Osteoblast (primary cell): Measurements from ENCODE around the gene MAP6. TPM values are rescaled to one million over a fixed set of nuclear protein-coding genes. Genes with fewer than 3 reads are reported as not detected.

Experiments used
- DNase-seq: peaks from one replicate; pipeline ENCODE4 v3.0.0; 2011; ENCODE audit warnings: low spot score, mixed read lengths; ENCODE audit not compliant: insufficient read length; ENCODE audit errors: missing footprints
- H2AFZ ChIP-seq: 2 replicates; pipeline ENCODE4 v1.6.0; 2011; ENCODE audit warnings: mild to moderate bottlenecking, low read length
- H3K27ac ChIP-seq: 2 replicates; pipeline ENCODE4 v1.5.1; 2011; ENCODE audit warnings: mild to moderate bottlenecking, low read depth, low read length, moderate library complexity
- H3K27me3 ChIP-seq: 2 replicates; pipeline ENCODE4 v1.6.0; 2012; ENCODE audit warnings: mild to moderate bottlenecking, control low read depth, inconsistent platforms, low read length, moderate library complexity; ENCODE audit not compliant: insufficient read depth
- H3K36me3 ChIP-seq: 2 replicates; pipeline ENCODE4 v1.5.1; 2011; ENCODE audit warnings: mild to moderate bottlenecking, low read length, control low read depth, moderate library complexity; ENCODE audit not compliant: insufficient read depth
- H3K4me1 ChIP-seq: 2 replicates; pipeline ENCODE4 v1.5.1; 2011; ENCODE audit warnings: mild to moderate bottlenecking, low read length, control low read depth, moderate library complexity; ENCODE audit not compliant: insufficient read depth
- H3K4me2 ChIP-seq: 2 replicates; pipeline ENCODE4 v1.6.0; 2011; ENCODE audit warnings: mild to moderate bottlenecking, low read length; ENCODE audit not compliant: insufficient read depth
- H3K4me3 ChIP-seq: fragments of 200-600 bp; sonication (generic); 3 replicates; pipeline ENCODE4 v1.5.1; 2012; ENCODE audit warnings: mild to moderate bottlenecking, low read length, inconsistent platforms; ENCODE audit not compliant: insufficient read depth
- H3K79me2 ChIP-seq: 2 replicates; pipeline ENCODE4 v1.6.0; 2012; ENCODE audit warnings: mild to moderate bottlenecking, low read length, control low read depth, inconsistent platforms; ENCODE audit not compliant: insufficient read depth
- H3K9me3 ChIP-seq: 2 replicates; pipeline ENCODE4 v1.5.1; 2011; ENCODE audit warnings: low read depth, low read length, control low read depth
- H4K20me1 ChIP-seq: 2 replicates; pipeline ENCODE4 v1.6.0; 2012; ENCODE audit warnings: mild to moderate bottlenecking, low read length, control low read depth; ENCODE audit not compliant: insufficient read depth
- total RNA-seq: library from RNA; depleted of rRNA; stranded (reverse); fragments of >200 nt; gene quantifications from 2 replicates; pipeline ENCODE4 v1.2.3, GENCODE V29; 2012
- TF ChIP-seq, protein P1 (sequence below): IDR thresholded peaks from 2 replicates; pipeline ENCODE4 v1.5.1; 2011; ENCODE audit warnings: mild to moderate bottlenecking, low read depth, low read length, moderate library complexity; ENCODE audit errors: extremely low read depth

MAP6 gene
- total RNA-seq, 1 donor = 0.72 TPM

DNA sequence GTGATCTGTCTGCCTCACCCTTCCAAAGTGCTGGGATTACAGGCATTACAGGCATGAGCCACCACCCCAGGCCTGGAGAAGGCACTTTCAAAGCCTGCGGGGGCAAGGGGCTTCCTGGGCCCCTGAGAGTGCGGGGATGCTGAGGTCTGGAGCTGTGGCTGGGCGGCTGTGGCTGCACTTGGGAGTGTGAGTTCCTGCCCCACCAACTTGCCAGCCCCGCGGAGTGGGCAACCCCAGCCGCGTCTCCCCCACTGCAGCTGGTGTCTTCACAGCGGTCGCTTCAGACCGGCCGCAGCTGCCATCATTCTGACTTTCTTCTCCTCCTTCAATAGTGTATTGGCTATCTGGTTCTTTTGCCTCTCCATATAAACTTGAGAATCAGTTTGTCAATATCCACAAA, 10.7 kb upstream of the MAP6 start:
- H4K20me1 ChIP-seq = no peaks in the 10 kb centered on the region
- no peak for DNase-seq
- H3K27me3 ChIP-seq = peaks cover 38% of the 10 kb centered on the region
- H3K27ac ChIP-seq = no peak overlapping the region
- H3K4me2 ChIP-seq = no peak overlapping the region
- no peaks in the 10 kb centered on the region for H3K36me3 ChIP-seq
- no peaks in the 10 kb centered on the region for H3K4me1 ChIP-seq
- H3K9me3 ChIP-seq = no peaks in the 10 kb centered on the region
- TF ChIP-seq, protein P1, sequence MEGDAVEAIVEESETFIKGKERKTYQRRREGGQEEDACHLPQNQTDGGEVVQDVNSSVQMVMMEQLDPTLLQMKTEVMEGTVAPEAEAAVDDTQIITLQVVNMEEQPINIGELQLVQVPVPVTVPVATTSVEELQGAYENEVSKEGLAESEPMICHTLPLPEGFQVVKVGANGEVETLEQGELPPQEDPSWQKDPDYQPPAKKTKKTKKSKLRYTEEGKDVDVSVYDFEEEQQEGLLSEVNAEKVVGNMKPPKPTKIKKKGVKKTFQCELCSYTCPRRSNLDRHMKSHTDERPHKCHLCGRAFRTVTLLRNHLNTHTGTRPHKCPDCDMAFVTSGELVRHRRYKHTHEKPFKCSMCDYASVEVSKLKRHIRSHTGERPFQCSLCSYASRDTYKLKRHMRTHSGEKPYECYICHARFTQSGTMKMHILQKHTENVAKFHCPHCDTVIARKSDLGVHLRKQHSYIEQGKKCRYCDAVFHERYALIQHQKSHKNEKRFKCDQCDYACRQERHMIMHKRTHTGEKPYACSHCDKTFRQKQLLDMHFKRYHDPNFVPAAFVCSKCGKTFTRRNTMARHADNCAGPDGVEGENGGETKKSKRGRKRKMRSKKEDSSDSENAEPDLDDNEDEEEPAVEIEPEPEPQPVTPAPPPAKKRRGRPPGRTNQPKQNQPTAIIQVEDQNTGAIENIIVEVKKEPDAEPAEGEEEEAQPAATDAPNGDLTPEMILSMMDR = no peak
- no peaks in the 10 kb centered on the region for H3K79me2 ChIP-seq
- H2AFZ ChIP-seq = no peak overlapping the region
- H3K4me3 ChIP-seq = no peak overlapping the region

DNA sequence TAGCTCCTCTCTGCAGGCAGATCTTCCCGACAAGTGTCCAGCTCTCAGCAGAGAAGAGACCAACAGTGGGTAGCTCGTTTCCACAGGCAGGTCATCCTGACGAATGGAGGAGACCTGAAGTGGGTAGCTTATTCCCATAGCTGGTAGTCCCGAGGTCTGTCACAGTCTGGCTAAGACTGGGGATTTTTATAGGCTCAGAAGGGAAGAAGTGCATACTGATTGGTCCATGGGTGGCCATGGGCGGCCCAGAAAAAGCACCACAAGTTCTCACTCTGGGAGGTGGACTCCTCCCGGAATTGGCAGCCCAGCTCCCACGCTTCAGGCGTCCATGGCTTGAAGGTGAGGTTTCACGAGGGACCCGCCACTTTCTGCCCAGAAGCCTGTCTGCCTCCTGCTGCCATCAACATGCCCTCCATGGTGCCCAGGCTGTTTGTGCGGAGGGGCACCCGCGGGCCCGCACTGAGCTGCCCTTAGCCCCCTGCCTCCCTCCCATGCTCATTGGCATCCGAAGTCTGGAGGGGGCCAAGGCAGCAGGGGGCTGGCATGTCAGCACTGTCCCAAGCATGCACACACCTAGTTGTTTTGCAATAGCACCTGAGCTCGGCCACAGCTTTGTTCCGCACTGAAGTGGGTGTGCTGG, 9.9 kb upstream of the MAP6 start:
- DNase-seq = no peak
- peaks cover 38% of the 10 kb centered on the region for H3K27me3 ChIP-seq

DNA sequence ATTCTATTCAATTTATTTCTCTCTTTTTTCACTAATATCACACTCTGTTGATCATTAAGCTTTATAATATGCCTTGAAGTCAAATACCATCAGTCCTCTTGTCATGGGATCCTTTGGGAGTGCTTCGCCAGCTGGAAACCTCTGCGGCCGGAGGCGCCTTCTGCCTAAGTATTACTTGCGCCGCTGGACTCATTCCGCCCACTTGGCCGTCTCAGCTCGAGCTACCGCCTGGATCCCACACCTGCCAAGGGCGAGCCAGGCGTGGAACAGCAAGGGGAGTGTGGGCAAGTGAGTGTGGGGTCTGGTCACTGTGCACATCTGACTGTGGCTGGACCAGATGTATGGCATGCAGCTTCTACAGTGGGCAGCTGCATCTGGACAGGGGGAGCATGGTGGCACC, 9.1 kb upstream of the MAP6 start:
- Histone ChIP-seq H3K79me2 (no peaks in the 10 kb centered on the region), H3K4me1 (no peaks in the 10 kb centered on the region), H3K4me3 (no peak overlapping the region), H3K9me3 (no peaks in the 10 kb centered on the region), H2AFZ (no peak overlapping the region), H3K27ac (no peak overlapping the region), H3K36me3 (no peaks in the 10 kb centered on the region), H3K4me2 (no peak overlapping the region), H4K20me1 (no peaks in the 10 kb centered on the region), H3K27me3 (peaks cover 38% of the 10 kb centered on the region)
- TF ChIP-seq, protein P1 = no peak
- no peak for DNase-seq

More for the DNA sequence above, 9.9 kb upstream of the MAP6 start:
- no peak overlapping the region for H3K4me2 ChIP-seq
- no peaks in the 10 kb centered on the region for H3K4me1 ChIP-seq
- no peak overlapping the region for H3K4me3 ChIP-seq
- H3K27ac ChIP-seq = no peak overlapping the region
- H3K9me3 ChIP-seq = no peaks in the 10 kb centered on the region
- H2AFZ ChIP-seq = no peak overlapping the region
- H4K20me1 ChIP-seq = no peaks in the 10 kb centered on the region
- H3K36me3 ChIP-seq = no peaks in the 10 kb centered on the region
- H3K79me2 ChIP-seq = no peaks in the 10 kb centered on the region
- TF ChIP-seq, protein P1 = no peak

DNA sequence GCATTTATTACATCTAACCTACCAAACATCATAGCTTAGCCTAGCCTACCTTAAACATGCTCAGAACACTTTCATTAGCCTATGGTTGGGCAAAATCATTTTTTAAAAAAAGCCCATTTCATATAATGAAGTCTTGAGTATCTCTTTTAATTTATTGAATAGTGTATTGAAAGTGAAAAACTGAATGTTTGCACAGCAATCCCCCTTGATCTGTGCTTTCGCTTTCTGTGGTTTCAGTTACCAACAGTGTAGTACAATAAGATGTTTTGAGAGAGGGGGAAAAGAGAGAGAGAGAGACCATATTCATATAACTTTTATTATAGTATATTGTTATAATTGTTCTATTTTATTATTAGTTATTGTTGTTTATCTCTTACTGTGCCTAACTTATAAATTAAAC, 8.4 kb upstream of the MAP6 start:
- no peaks in the 10 kb centered on the region for H3K36me3 ChIP-seq
- H4K20me1 ChIP-seq = no peaks in the 10 kb centered on the region
- H3K4me1 ChIP-seq = no peaks in the 10 kb centered on the region
- TF ChIP-seq, protein P1 = no peak
- H3K27ac ChIP-seq = no peak overlapping the region
- DNase-seq = no peak
- H3K79me2 ChIP-seq = no peaks in the 10 kb centered on the region
- H2AFZ ChIP-seq = no peak overlapping the region
- H3K27me3 ChIP-seq = peaks cover 38% of the 10 kb centered on the region
- H3K4me2 ChIP-seq = no peak overlapping the region
- no peaks in the 10 kb centered on the region for H3K9me3 ChIP-seq
- H3K4me3 ChIP-seq = no peak overlapping the region
